MM.1S (cell line): Measurements from ENCODE around the gene RIC8A.

Experiments used
- CTCF ChIP-seq: fragments of 300-600 bp; sonication (generic); IDR thresholded peaks from 2 replicates; pipeline ENCODE4 v1.5.1; 2016; ENCODE audit warnings: antibody characterized with exemption, low read length, mixed read lengths
- EZH2 ChIP-seq: fragments of 300-600 bp; sonication (generic); optimal IDR thresholded peaks from 2 replicates; pipeline ENCODE3; 2017; ENCODE audit warnings: low read depth, mild to moderate bottlenecking, antibody characterized with exemption, low read length, mixed read lengths

DNA sequence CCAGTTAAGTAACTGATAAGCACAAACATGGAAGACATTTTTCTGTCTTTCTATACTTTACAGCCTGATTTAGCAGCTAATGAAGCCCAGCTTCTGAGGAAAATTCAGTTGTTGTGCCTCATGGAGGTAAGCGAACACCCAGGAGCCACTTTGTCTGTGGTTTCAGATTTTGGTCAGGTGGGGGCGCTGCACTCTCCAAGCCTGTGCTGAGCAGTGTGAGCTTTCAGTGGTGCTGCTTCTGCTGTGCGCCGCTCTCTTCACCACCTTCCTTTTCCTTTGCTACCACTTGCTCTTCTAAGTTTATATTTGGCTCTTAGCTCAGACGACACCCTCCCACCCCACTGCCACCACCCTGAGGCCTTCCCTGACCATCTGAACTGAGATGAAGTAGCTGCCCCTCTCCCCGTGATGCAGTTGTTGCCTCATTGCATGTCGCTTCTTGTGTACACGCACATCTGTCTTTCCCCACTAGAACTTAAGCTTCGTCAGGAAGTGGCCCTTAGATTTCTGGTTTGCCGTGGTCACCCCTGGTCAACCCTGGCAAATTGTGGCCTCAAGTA, 43.3 kb downstream of the RIC8A start:
- TF ChIP-seq CTCF (peak; percentile 55), EZH2 (no peak)
